GM18907 (cell line): ENCODE results near the gene LEMD1.
A peak's percentile ranks its signal among the peaks of the same experiment; 100 is the strongest.

Experiments
- ATAC-seq: cut with Tn5 transposase; IDR thresholded peaks from one replicate; pipeline ENCODE4 v1.9.1; 2021; ENCODE audit warnings: mild to moderate bottlenecking, moderate library complexity; ENCODE audit not compliant: unreplicated experiment

LEMD1 gene

GRCh38 chr1:205335692-205336091, 86.2 kb downstream of the LEMD1 start:
- ATAC-seq, result peak; percentile 62

DNA sequence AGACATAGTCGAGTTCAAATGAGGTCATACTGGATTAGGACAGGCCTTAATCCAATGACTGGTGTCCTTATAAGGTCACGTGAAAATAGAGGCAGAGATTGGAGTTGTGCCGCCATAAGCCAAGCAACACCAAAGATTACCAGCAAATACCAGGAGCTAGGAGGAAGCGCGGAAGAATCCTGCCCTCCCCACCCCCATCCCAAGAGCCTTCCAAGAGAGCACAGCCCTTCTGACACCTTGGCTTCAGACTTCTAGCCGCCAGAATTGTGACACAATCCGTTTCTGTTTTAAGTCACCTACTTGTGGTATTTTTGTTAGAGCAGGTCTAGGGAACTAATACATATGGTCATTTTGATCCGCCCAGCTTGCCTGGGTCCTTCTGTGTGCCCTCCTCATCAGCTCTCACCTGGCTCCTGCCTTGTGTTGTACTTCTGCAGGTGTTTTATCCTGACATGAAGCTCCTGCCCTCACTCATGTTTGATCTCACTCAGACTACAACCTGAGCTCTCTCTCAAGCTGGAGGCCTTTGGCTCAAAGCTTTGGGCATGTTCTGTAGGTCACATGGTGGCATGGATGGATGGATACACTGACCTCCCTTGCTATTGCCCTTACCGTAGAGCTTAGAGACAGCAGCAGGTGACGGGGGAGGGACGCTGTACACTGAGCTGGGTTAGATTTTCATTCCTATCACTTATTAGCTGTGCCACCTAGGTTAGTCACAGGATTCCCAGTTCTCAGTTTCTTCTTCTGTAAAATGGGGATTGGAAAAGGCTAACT, 89.7 kb downstream of the LEMD1 start:
- ATAC-seq, result no peak
